Dedifferentiated amniotic fluid mesenchymal stem cell (primary cell): Measurements from ENCODE around the gene PDE11A.

Experiments
- DNase-seq: peaks from one replicate; pipeline ENCODE4 v3.0.0-alpha.2; 2016; ENCODE audit errors: extremely low spot score

Gene PDE11A

DNA sequence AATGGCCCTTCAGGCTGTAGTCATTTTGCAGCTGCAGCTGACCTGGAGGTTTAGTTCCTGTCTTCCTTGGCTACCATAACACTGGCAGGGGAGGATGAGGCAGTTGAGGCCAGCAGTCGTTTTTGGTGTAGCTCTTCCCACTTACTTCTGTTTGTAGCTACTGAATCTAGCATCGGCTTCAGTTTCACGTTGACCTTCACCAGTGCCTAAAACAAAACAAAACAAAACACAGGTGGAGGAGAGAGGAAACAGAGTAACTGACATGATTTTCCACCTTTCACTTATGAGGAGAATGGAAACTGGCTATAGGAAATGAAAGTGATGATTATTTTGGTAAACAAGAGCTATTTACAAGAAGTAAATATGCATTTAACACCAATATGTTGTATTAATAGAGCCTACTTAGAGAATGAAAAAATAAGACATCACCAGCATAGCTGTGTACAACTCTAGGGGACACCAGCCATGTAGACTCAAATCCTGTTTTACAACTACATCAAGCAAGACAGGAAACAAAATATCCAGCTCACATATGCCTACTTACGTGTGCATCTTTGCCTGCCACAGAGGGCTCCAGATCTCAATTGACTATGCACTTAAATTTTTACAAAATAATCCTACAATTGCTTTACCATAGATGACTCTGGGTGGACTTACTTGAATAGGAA lies 443.1 kb downstream of the PDE11A start:
- DNase-seq = no peak

DNA sequence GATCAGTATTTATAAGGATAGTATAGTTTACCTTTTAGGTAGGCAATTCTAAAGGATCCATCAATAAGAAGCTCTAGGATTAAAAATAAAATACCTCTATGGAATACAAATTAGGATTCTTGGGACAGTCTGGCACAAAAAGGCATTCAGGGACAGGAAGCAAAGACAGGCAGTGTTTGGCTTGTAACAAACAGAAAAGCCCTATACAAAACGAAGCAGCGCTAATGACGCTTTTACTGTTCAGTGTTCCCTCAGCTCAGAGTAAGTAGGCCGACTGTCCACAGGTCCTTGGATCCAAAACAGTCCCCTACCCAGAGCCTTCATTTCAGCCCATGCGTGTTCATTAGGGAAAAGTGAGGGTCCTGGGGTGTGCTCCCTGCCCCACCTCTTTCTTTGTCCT lies 443.7 kb downstream of the PDE11A start:
- no peak for DNase-seq

DNA sequence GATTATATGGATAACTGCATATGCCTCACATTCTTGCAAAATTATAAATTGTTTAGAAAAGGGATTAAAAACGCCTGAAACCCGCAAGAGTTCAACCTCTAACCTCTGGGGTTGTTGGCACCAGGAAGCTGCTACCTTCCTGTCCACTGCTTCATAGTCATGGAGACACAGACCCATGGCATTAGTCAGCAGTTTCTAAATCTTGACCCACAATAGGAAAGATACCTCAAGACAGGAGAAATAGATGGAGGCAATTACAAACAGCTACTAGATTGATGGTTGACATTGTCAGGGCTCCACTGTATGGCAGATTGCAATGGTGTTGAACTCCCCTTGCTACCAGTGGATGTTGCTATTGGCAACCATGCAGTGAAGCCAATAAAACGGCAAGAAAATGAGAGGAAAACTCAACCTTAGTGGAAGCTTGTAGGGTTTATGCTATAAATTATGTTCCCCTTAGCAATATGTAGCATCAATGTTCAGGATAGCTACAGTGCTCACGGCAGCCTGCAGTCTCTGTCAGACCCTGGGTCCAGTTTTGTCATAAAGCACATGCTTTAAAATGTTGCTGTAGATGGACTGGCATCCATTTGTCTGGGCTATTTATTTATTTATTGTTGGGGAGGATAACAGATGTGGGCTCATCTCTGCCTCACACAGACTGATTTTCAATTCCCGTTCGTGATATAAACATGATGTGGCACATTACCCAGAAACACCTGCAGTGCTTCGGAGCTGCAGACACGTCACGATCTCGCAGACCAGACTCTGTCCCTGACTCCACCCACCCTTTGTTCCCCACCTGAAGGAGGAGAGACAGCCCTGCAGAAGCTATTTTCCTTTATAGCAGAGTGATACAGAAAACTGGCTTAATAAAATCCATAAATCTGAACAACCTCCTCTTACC lies 446.6 kb downstream of the PDE11A start:
- DNase-seq = no peak

DNA sequence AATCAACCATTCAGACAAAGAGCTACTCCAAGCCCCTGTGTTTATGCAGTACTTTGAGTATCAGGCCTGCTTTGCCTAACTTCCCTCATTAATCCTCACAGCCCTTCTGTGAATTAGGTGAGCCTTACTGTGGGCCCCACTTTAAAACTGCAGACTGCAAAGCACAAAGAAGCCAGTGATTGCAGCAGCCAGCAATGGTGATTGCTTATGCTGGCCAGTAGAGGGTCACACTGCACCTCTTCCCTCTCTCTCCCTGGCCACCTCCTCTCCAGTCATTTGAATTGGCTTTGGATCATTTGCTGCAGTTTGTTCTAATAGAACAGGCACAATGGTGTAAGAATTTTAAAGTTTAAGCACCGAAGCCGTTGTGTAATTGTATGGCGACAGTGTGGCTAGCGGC lies 450.1 kb downstream of the PDE11A start:
- no peak for DNase-seq

DNA sequence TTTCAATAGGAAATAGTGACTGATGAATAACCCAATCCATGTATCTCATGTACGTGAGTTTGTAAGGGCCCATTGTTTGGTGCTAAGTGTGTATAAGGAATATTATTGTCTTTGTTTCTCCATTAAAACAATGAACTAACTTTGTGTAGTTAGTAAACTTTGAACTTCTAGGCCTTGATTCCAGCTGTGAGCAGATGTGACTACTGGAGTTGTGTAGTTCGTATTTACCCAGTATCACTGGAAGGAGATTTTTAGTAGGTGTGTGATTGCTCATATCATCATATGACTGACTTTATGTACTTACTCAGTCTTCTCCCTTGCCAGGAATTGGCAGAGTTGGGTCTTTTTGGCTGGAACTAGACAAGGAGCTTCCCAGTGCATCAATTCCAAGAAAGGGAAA lies 452.6 kb downstream of the PDE11A start:
- no peak for DNase-seq

GRCh38 chr2:177619461-177619860 lies 453.1 kb downstream of the PDE11A start:
- DNase-seq = no peak

GRCh38 chr2:177618255-177619253 lies 454.0 kb downstream of the PDE11A start:
- DNase-seq = peak; percentile 87

- no peak for DNase-seq
Observed at GRCh38 chr2:177617849-177618248, 454.7 kb downstream of the PDE11A start.

- DNase-seq = no peak
Observed at GRCh38 chr2:177616731-177617130, 455.8 kb downstream of the PDE11A start.

GRCh38 chr2:177616066-177616465 lies 456.5 kb downstream of the PDE11A start:
- DNase-seq = no peak

DNA sequence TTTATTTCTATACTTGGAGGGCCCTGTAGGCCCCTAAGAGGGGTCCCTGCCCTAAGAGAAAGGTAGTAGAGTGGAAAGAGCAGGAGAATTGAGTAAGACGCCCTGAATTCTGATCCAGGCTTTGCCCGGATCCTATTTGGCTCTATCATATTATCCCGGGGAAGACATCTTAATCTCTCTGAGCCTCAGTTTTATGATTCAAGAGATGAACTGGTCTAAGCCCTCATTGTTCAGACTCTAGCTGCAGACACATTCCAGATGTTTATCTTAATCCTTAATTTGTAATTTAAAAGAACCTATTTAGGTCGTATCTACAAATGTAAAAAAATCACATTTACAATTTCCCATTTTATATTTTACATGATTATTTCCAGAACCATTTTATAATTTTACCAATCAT lies 459.9 kb downstream of the PDE11A start:
- DNase-seq = no peak

DNA sequence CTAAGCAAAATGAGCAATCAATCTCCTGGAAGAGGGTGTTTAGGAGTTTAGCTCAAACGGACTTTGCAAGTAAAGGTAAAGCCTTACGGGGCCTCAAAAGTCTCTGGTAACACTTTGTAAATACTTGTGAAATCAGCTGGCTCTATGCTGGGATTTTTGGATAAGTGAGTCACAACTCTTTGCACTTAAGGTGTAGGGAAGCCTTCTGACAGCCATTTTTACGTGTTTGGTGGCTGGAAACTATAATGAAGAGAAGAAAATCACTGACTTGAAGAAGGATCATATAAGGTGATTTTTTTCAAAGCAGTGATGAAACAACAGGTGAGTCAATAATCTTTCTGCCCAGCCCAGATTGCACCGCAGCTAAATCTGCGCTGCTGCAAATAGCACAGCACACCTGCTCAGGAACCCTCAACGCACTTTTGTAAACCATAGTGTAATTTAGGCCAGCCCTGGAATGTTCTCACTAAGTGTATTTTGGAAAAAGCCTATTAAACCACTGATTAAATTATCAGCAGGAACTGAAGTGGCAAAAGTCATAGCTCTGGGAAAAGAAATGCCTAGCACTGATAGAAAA lies 461.2 kb downstream of the PDE11A start:
- DNase-seq = no peak

- no peak for DNase-seq
Observed at GRCh38 chr2:177610813-177611212, 461.8 kb downstream of the PDE11A start.

- no peak for DNase-seq
Observed at GRCh38 chr2:177606636-177607035, 465.9 kb downstream of the PDE11A start.

DNA sequence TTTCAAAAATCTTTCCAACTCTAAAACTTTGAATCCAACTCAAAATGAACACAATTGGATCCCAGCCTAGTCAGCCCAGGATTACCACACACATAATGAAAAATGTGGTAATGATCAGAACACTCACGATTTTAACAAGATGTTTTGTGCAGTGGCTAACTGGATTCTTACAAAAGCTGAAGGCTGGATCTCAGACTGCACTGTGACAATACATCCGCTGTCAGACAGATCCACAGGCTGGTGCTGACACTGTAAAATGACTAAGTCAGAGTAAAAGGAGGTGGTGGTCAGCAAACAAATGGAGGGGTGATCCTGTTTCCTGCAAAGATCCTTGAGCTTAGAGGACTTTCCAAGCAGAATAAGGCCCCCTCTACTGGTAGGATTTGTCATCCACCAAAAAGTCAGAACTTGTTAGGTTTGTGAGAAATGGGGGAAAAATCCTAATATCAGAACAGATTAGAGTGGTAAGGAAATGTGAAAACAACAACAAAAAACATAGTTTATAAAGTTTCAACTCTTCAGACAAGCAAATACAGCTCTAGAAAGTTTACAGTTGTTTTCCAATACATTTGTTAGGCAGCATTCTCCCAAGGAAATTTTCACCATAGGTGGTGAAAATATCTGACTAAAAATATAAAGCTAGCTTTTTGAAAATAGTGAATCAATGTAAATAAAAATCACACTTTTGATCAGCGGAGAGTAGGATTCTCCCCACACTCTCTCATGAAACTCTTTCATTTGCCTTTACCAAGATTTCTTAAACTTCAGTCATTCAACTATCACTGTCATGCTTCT lies 468.1 kb downstream of the PDE11A start:
- DNase-seq = peak; percentile 64

- no peak for DNase-seq
Observed at GRCh38 chr2:177603768-177604167, 468.8 kb downstream of the PDE11A start.

DNA sequence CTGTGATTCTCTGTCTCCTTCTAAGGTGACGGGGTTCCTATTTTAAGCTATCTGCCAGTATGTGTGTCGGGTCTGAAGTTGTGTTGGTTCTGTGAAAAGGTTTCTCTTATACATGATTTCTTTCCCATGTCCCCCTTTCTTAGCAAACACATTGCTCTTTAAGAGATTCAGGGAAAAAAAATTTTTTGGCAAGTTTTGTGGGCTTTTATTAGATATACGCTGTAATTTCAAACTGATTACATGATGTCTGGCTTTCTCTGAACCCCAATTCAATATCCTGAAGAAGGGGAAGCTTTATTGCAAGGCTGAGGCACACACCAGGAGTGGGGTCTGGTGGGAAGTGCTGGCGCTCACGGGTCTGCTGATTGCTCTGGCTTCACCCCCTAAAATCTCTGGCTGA lies 469.4 kb downstream of the PDE11A start:
- DNase-seq = no peak

DNA sequence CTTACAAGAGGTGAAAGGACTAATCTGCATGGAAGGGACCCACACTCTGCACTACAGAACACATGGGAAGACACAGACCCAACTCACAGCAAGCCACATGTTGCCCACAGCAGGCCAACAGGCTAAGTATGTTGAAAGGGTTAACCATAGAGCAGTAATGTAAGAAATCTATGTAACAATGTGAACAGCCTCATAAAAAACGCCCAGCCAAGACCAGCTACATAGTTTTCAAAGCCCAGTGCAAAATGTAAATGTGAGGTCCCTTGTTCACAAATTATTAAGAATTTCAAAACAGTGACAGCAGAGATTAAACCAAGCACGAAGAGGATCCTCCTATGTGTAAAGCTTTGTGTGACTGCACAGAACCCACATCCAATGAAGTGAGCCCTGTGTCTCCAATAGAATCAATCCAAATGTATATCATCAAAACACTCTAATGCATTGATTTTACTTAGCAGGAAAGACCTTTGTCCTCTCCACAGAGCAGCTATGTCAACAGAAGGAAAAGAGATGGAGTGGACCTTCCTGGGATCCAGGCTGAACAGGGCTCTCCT lies 469.9 kb downstream of the PDE11A start:
- DNase-seq = no peak

GRCh38 chr2:177600917-177601316 lies 471.7 kb downstream of the PDE11A start:
- no peak for DNase-seq

- no peak for DNase-seq
Observed at GRCh38 chr2:177599956-177600355, 472.6 kb downstream of the PDE11A start.
